Hepatocyte (in vitro differentiated cells): ENCODE measurements around the gene WDR35.
"Not testable (repeated sequence)": the region's sequence is repeated elsewhere in the genome, so short reads cannot be mapped to it uniquely, and the experiment has no call there.

Experiments used
- CTCF ChIP-seq: fragments of 200-600 bp; sonication (generic); IDR thresholded peaks from 2 replicates; pipeline ENCODE4 v1.5.1; 2016; ENCODE audit warnings: antibody characterized with exemption, mild to moderate bottlenecking; ENCODE audit not compliant: poor library complexity
- EZH2 ChIP-seq: fragments of 200-600 bp; sonication (generic); IDR thresholded peaks from 2 replicates; pipeline ENCODE4 v1.6.1; 2016; ENCODE audit warnings: antibody characterized with exemption, mild to moderate bottlenecking, borderline replicate concordance
- EZH2phosphoT487 ChIP-seq: fragments of 200-600 bp; sonication (generic); IDR thresholded peaks from one replicate; pipeline ENCODE4 v1.6.1; 2018; ENCODE audit warnings: antibody characterized with exemption, mild to moderate bottlenecking, low read depth, moderate library complexity; ENCODE audit not compliant: unreplicated experiment, severe bottlenecking

DNA sequence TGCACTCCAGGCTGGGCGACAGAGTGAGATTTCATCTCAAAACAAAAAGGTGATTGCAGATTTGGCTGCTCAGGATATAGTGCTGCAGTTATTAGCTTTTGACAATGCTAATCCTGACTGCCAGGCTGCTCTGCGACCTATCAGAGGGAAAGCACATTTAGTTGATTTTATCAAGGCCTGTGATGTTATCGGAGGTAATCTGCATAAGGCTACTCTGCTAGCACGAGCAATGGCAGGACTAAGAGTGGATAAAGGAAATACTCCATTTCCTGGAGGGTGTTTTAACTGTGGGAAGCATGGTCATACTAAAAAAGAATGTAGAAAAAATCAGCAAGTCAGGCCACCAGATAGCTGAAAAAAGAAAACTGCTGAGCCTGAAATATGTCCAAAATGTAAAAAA, 65.4 kb downstream of the WDR35 start:
- TF ChIP-seq CTCF, EZH2phosphoT487, EZH2: not testable (repeated sequence)
